ENCODE measurements around the gene GMEB2. TPM values are rescaled to one million over a fixed set of nuclear protein-coding genes. Genes with fewer than 3 reads are reported as not detected.

The GMEB2 gene
- total RNA-seq, 1 donor from 2014 or later, result 13.2 TPM

DNA sequence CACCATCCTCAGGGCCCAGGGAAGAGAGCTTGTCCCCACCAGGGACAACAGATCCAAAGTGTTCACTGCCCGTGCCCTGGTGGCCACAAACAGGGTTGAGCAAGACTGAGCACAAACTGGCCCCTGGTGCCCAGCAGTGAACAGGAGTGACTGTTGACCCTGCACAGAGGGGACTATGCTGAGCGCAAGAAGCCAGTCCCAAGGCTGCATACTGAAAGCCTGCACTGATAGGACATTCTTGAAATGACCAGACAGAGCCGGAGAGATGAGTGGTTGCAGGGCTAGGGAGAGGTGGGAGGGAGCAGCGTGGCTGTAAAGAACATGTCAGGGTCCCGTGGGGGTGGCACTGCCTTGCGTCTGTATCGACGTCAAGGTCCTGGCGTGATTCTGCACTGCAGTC is 75.8 kb downstream of the GMEB2 start:
- DNase-seq (ENCODE audit: low read depth) (no peak), FAIRE-seq (no peak)
- TF ChIP-seq, protein P1, sequence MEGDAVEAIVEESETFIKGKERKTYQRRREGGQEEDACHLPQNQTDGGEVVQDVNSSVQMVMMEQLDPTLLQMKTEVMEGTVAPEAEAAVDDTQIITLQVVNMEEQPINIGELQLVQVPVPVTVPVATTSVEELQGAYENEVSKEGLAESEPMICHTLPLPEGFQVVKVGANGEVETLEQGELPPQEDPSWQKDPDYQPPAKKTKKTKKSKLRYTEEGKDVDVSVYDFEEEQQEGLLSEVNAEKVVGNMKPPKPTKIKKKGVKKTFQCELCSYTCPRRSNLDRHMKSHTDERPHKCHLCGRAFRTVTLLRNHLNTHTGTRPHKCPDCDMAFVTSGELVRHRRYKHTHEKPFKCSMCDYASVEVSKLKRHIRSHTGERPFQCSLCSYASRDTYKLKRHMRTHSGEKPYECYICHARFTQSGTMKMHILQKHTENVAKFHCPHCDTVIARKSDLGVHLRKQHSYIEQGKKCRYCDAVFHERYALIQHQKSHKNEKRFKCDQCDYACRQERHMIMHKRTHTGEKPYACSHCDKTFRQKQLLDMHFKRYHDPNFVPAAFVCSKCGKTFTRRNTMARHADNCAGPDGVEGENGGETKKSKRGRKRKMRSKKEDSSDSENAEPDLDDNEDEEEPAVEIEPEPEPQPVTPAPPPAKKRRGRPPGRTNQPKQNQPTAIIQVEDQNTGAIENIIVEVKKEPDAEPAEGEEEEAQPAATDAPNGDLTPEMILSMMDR (IDR thresholded peaks at IDR 0.05; ENCODE audit: insufficient read depth, low read length, severe bottlenecking), result no peak
- no peaks in the 10 kb centered on the region for H3K36me3 ChIP-seq (ENCODE audit: control insufficient read depth, insufficient read depth, low read length)
- H3K4me3 ChIP-seq (ENCODE audit: low read depth, low read length), result no peak overlapping the region
- no peaks in the 10 kb centered on the region for H3K27me3 ChIP-seq (ENCODE audit: control insufficient read depth, insufficient read depth, low read length)

DNA sequence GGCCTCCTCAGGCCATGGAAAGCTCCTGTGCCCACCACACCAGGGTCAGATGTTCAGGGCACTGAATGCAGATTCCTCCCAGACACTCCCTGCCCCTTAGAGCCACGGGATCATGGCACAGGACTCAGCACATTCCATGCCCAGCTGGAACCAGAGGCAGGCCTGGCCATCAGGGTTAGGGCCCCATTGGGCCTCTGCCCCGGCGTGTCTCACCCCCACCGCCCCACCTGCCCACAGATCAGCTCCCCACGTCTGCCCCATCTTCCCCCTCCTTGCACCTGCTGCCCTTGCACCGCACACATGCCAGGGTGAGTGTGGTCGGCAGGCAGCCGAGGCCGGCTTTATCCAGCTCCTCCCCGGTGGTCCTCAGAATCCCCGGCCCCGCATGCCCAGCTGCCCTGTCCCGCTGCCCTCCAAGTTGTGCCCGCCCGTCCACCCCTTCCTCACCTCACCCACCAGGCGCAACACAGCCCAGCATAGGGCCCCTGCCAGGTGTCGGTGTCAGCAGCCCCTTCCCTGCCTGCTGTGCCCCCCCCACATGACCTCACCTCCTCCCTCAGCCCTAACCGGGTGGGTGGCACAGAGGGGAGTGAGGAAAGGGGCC is 77.1 kb downstream of the GMEB2 start:
- no peak for DNase-seq (ENCODE audit: low read depth)
- TF ChIP-seq, protein P1 (IDR thresholded peaks at IDR 0.05; ENCODE audit: insufficient read depth, low read length, severe bottlenecking), result no peak
- Histone ChIP-seq H3K27me3 (ENCODE audit: control insufficient read depth, insufficient read depth, low read length) (no peaks in the 10 kb centered on the region), H3K36me3 (ENCODE audit: control insufficient read depth, insufficient read depth, low read length) (no peaks in the 10 kb centered on the region), H3K4me3 (ENCODE audit: low read depth, low read length) (no peak overlapping the region)
- FAIRE-seq, result no peak

DNA sequence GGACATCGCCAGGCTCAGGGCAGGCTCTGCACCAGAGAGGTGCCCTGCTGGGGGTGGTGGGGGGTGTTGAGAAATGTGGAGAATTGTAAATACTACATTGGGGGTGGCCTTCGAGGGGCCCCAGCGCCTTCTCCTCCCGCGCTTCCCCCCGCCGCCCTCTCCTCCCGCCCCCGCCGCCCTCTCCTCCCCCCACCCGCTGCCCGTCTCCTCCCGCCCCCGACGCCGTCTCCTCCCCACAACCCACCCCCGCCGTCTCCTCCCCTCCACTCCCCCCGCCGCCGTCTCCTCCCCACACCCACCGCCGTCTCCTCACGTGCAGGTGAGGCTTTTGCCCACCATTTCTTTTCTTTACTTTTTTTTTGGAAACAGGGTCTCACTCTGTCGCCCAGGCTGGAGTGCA is 77.9 kb downstream of the GMEB2 start:
- no peak overlapping the region for H3K4me3 ChIP-seq (ENCODE audit: low read depth, low read length)
- FAIRE-seq (no peak), DNase-seq (ENCODE audit: low read depth) (no peak)
- TF ChIP-seq, protein P1 (IDR thresholded peaks at IDR 0.05; ENCODE audit: insufficient read depth, low read length, severe bottlenecking), result no peak
- H3K36me3 ChIP-seq (ENCODE audit: control insufficient read depth, insufficient read depth, low read length), result no peaks in the 10 kb centered on the region
- H3K27me3 ChIP-seq (ENCODE audit: control insufficient read depth, insufficient read depth, low read length), result no peaks in the 10 kb centered on the region

DNA sequence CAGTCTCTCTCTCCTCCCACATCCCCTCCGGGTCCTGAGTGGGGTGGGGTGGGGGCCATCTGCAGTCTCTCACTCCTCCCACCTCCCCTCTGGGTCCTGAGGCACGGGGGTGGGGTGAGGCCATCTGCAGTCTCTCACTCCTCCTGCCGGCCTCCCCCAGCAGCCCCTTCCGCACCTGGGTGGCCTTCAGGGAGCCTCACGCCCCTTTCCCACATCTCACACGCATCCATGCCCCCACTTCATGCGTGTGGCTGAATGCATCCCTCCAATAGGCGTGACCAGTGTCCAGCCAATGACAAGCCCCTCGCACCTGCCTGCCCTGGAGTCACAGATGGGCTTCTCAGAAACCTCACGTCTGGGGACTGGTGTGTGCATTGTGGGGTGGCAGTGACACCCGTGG is 78.4 kb downstream of the GMEB2 start:
- FAIRE-seq (no peak), DNase-seq (ENCODE audit: low read depth) (no peak)
- no peak overlapping the region for H3K4me3 ChIP-seq (ENCODE audit: low read depth, low read length)
- H3K27me3 ChIP-seq (ENCODE audit: control insufficient read depth, insufficient read depth, low read length), result no peaks in the 10 kb centered on the region
- no peaks in the 10 kb centered on the region for H3K36me3 ChIP-seq (ENCODE audit: control insufficient read depth, insufficient read depth, low read length)
- TF ChIP-seq, protein P1 (IDR thresholded peaks at IDR 0.05; ENCODE audit: insufficient read depth, low read length, severe bottlenecking), result no peak

DNA sequence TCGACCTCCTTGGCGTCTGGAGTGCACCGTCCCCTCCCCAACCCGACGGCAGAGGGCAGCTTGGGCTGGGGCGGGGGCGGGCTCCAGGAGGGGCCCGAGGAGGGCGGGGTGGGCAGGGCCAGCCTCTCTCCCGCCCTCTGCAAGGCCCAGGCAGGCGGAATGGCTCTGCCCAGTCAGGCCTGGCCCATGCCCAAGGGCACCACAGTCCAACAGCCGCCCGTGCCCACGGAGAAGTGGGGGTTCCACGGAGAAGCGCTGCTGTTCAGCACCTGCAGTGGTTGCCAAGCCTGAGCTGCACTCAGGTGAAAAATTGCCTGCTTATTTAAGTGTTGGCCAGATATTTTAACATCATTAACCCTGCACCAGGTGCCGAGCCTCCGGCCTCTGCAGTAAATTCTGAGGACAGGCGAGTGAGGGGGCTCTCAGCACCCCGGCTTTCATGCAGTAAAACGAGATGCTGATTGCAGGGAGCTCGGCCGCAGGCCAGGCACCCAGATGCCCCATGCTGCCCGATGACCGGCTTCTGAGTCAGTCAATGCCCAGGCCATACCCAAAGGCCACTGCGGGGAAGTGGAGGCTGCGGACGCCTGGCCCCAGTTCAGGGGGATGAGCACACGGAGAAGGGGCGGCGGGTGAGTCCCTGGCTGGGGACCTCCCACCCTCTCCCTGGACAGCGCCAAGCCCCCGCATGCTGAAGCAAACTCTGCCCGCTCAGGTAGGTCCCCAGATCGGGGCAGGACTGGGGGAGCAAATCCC is 79.0 kb downstream of the GMEB2 start, which contains the start of gene SRMS:
TSS of gene SRMS (minus strand) at position 25 of the 756 bp plus-strand sequence. CDS start 286 bp downstream, outside the sequence.
- no peak within 1 kb of the TSS for H3K4me3 ChIP-seq (ENCODE audit: low read depth, low read length)
- no peak for DNase-seq (ENCODE audit: low read depth)
- TF ChIP-seq, protein P1 (IDR thresholded peaks at IDR 0.05; ENCODE audit: insufficient read depth, low read length, severe bottlenecking), result no peak

More for the DNA sequence above, 79.0 kb downstream of the GMEB2 start, which contains the start of gene SRMS:
- no peaks in the 10 kb centered on the region for H3K27me3 ChIP-seq (ENCODE audit: control insufficient read depth, insufficient read depth, low read length)
- no peak for FAIRE-seq
- no peaks in the 10 kb centered on the region for H3K36me3 ChIP-seq (ENCODE audit: control insufficient read depth, insufficient read depth, low read length)

All from bronchial epithelial cell (primary cell).